Natural killer cell (primary cell): ENCODE measurements around the gene TCHP. TPM values are rescaled to one million over a fixed set of nuclear protein-coding genes. Genes with fewer than 3 reads are reported as not detected.

Experiments used
- ATAC-seq, 3 donors: fragments of 150-1000 bp in 2 of 3; fragments of 200-7000 bp in 1 of 3; cut with Tn5 transposase; 1 replicate in 1 of 3; 2 replicates in 2 of 3; pipeline ENCODE4 v1.10.0; 2021; ENCODE audit warnings: mild to moderate bottlenecking in 2 of 3, moderate library complexity in 2 of 3
- DNase-seq, 2 donors: peaks; one replicate each; pipeline versions ENCODE4 v3.0.0 to v3.0.0-alpha.2; 2013 to 2021; ENCODE audit warnings: mixed read lengths in 1 of 2
- H3K27ac ChIP-seq: one replicate; pipeline ENCODE4 v1.5.1; 2013; ENCODE audit warnings: mild to moderate bottlenecking, low read length
- H3K27me3 ChIP-seq: one replicate; pipeline ENCODE4 v1.6.1; 2013; ENCODE audit warnings: low read length; ENCODE audit not compliant: control insufficient read depth, insufficient read depth
- H3K36me3 ChIP-seq: one replicate; pipeline ENCODE4 v1.6.1; 2013; ENCODE audit warnings: low read length; ENCODE audit not compliant: control insufficient read depth, insufficient read depth
- H3K4me1 ChIP-seq: one replicate; pipeline ENCODE4 v1.6.1; 2013; ENCODE audit warnings: low read length; ENCODE audit not compliant: control insufficient read depth, insufficient read depth
- H3K4me3 ChIP-seq: one replicate; pipeline ENCODE4 v1.5.1; 2013; ENCODE audit warnings: low read length
- H3K9me3 ChIP-seq: one replicate; pipeline ENCODE4 v1.6.1; 2013; ENCODE audit warnings: low read length; ENCODE audit not compliant: control insufficient read depth, insufficient read depth
- H3K27ac Mint-ChIP-seq, 2 donors: one replicate each; pipeline ENCODE4 v1.8.0; 2022; ENCODE audit warnings: mild to moderate bottlenecking in 2 of 2, mixed read lengths in 2 of 2, moderate library complexity in 1 of 2
- H3K27me3 Mint-ChIP-seq, 2 donors: one replicate each; pipeline ENCODE4 v1.8.0; 2022; ENCODE audit warnings: low read depth in 2 of 2, mixed read lengths in 2 of 2
- H3K36me3 Mint-ChIP-seq: one replicate; pipeline ENCODE4 v1.8.0; 2022; ENCODE audit warnings: mixed read lengths
- H3K4me1 Mint-ChIP-seq, 2 donors: one replicate each; pipeline ENCODE4 v1.8.0; 2022; ENCODE audit warnings: mixed read lengths in 2 of 2
- H3K4me3 Mint-ChIP-seq: one replicate; pipeline ENCODE4 v1.8.0; 2022; ENCODE audit warnings: mild to moderate bottlenecking, moderate library complexity, mixed read lengths
- H3K9me3 Mint-ChIP-seq, 2 donors: one replicate each; pipeline ENCODE4 v1.8.0; 2022; ENCODE audit warnings: mixed read lengths in 2 of 2
- CTCF ChIP-seq: fragments of 200-600 bp; IDR thresholded peaks from one replicate; pipeline ENCODE4 v1.8.0; 2022; ENCODE audit warnings: antibody characterized with exemption
- WGBS: methylation state at CpG from one replicate; pipeline ENCODE4 v1.1.7; 2013; ENCODE audit warnings: missing lambda C conversion rate; ENCODE audit not compliant: insufficient coverage; 5-methylcytosine and 5-hydroxymethylcytosine counted together
- intact Hi-C: fragments of 100-400 bp; cut with micrococcal nuclease; formaldehyde crosslinking; loops from one replicate; pipeline ENCODE4 v1.14.2; 2022
- total RNA-seq, 4 donors: library from RNA; stranded (reverse); fragments of 120-200 nt in 1 of 4; gene quantifications; one replicate each; pipeline versions ENCODE4 v1.2.3 to v1.2.4, GENCODE V29; 2013 to 2022

The TCHP gene
- total RNA-seq, 3 donors from 2014 or later (not counting 1 experiment from before 2014, with no cell fraction given): 33.7 to 42.5 (median 38.7) TPM

DNA sequence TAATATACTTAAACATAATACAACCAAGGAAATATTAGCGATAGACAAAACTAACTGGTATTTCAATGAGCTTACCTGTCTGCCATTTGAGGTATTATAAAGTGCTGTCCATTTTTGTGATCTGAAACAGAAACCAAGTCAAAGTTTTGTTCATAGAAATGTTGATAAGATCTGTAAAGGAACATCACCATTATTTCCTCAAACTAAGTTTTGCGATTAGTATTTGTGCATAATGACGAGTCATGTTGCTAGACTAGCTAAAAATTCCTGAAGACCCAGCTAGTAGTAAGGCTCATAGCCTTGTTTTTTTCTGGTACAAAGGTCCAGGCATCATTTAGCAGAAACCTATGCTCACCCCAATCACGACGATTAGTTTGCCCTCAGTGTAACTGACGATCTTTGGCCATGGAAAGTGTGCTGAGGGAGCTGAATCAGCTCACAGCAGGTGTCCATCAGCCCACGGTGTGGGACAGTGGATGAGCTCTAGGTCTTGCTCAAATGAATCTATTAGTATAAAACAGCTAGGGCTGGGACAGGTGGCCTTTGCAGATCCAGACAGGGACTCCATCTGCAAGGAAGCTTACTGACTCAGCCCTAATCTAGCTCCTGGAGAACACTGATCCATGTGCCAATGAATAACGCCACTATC lies 67.4 kb downstream of the TCHP start:
- Mint-ChIP-seq H3K4me1 (peaks cover 6 to 12% of the 10 kb centered on the region in 2 donors), H3K36me3 (peaks cover 6% of the 10 kb centered on the region), H3K4me3 (no peak overlapping the region), H3K27me3 (no peaks in the 10 kb centered on the region), H3K9me3 (no peaks in the 10 kb centered on the region), H3K27ac (peak overlapping the region; percentile 35 to 50)
- DNase-seq (peak in 1 of 2 donors; percentile 15), ATAC-seq (peak in 1 of 3 donors; percentile 17)
- Histone ChIP-seq H3K9me3 (no peaks in the 10 kb centered on the region), H3K4me1 (no peaks in the 10 kb centered on the region), H3K27ac (no peak overlapping the region), H3K4me3 (no peak overlapping the region), H3K36me3 (peaks cover 79% of the 10 kb centered on the region), H3K27me3 (no peaks in the 10 kb centered on the region)
- intact Hi-C loops: no loop called here
- WGBS: 87% methylated on average over 7 of the region's 8 CpGs
- TF ChIP-seq CTCF: no peak

Other genes starting within 250 kb of the TCHP start
- 1 to 10 TPM; 3.1 to 6.6 (median 4.0) TPM for gene FAM222A, start 186.4 kb upstream of the TCHP start, total RNA-seq
- not detected for gene TRPV4, start 66.9 kb upstream of the TCHP start, total RNA-seq
- gene GLTP, start 19.7 kb upstream of the TCHP start, total RNA-seq: 10 to 100 TPM; 48.6 to 52.8 (median 49.2) TPM
- gene GIT2, start 96.1 kb downstream of the TCHP start, total RNA-seq: 100 to 1,000 TPM in 2 of 3 donors, 10 to 100 TPM in 1; 98.8 to 118 (median 117) TPM
- gene ANKRD13A, start 99.2 kb downstream of the TCHP start, total RNA-seq: 10 to 100 TPM; 74.9 to 93.6 (median 90.7) TPM
- gene C12orf76, start 148.2 kb downstream of the TCHP start, total RNA-seq: 10 to 100 TPM in 2 of 3 donors, 1 to 10 TPM in 1; 9.9 to 12.1 (median 10.9) TPM
- gene IFT81, start 224.1 kb downstream of the TCHP start, total RNA-seq: 1 to 10 TPM in 1 of 3 donors, under 1 TPM in 2; 0.61 to 1.4 (median 0.80) TPM